HEK293 (cell line): ENCODE measurements around the gene COLQ.

Source experiments
- CTCF ChIA-PET: fragments of 350-600 bp; formaldehyde crosslinking; extraction: SDS; loops from one replicate; lab custom pipeline; 2021; ENCODE audit warnings: antibody characterized with exemption; lab: Yijun Ruan, JAX
- POLR2A ChIA-PET: fragments of 300-600 bp; formaldehyde crosslinking; extraction: SDS; loops from one replicate; lab custom pipeline; 2020; ENCODE audit warnings: antibody characterized with exemption, inconsistent platforms; lab: Yijun Ruan, JAX
- H3K27ac ChIP-seq: fragments of 200-500 bp; sonication (Bioruptor generic); 2 replicates; pipeline ENCODE4 v1.5.1; 2014; ENCODE audit warnings: low read depth, low read length, control low read depth, inconsistent platforms; ENCODE audit errors: extremely low read depth
- H3K36me3 ChIP-seq, 2 experiments: fragments of 200-500 bp in 1 of 2; sonication (Bioruptor generic) in 1 of 2; 1 replicate in 1 of 2; 2 replicates in 1 of 2; pipeline ENCODE4 v1.5.1; 2014 to 2017; ENCODE audit warnings: inconsistent platforms in 2 of 2, low read length in 2 of 2; ENCODE audit not compliant: control insufficient read depth in 2 of 2, insufficient read depth in 1 of 2
- H3K4me1 ChIP-seq: fragments of 200-500 bp; sonication (Bioruptor generic); 2 replicates; pipeline ENCODE4 v1.5.1; 2014; ENCODE audit warnings: mild to moderate bottlenecking, low read length, inconsistent platforms; ENCODE audit not compliant: control insufficient read depth, insufficient read depth
- H3K4me3 ChIP-seq: 2 replicates; pipeline ENCODE4 v1.5.1; 2011; ENCODE audit warnings: low read depth, mild to moderate bottlenecking, control low read depth, low read length, moderate library complexity
- H3K9me3 ChIP-seq: fragments of 200-500 bp; sonication (Bioruptor generic); 2 replicates; pipeline ENCODE4 v1.5.1; 2014; ENCODE audit warnings: low read depth, low read length, inconsistent platforms; ENCODE audit not compliant: control insufficient read depth, insufficient read depth
- GFI1B ChIP-seq: fragments of 450-650 bp; formaldehyde crosslinking; IDR thresholded peaks from 2 replicates; pipeline ENCODE4 v1.5.1; 2016; ENCODE audit warnings: missing biosample characterization, missing genetic modification characterization
- MYNN ChIP-seq: fragments of 450-650 bp; formaldehyde crosslinking; IDR thresholded peaks from 2 replicates; pipeline ENCODE4 v1.5.1; 2016; ENCODE audit warnings: missing biosample characterization, missing genetic modification characterization, borderline replicate concordance
- SCRT1 ChIP-seq: fragments of 450-650 bp; formaldehyde crosslinking; IDR thresholded peaks from 2 replicates; pipeline ENCODE4 v1.5.1; 2016; ENCODE audit warnings: missing biosample characterization, missing genetic modification characterization, borderline replicate concordance
- TRIM28 ChIP-seq: IDR thresholded peaks from 2 replicates; pipeline ENCODE4 v1.6.1; 2011; ENCODE audit warnings: low read length, control low read depth, borderline replicate concordance
- ZBTB17 ChIP-seq: fragments of 450-650 bp; formaldehyde crosslinking; IDR thresholded peaks from 2 replicates; pipeline ENCODE4 v1.5.1; 2016; ENCODE audit warnings: missing biosample characterization, missing genetic modification characterization
- ZBTB7A ChIP-seq: fragments of 450-650 bp; formaldehyde crosslinking; IDR thresholded peaks from 2 replicates; pipeline ENCODE4 v1.5.1; 2016; ENCODE audit warnings: low read depth, missing biosample characterization, missing genetic modification characterization
- ZNF169 ChIP-seq: fragments of 450-650 bp; formaldehyde crosslinking; IDR thresholded peaks from 2 replicates; pipeline ENCODE4 v1.5.1; 2016; ENCODE audit warnings: missing biosample characterization, missing genetic modification characterization
- ZNF19 ChIP-seq: fragments of 450-650 bp; formaldehyde crosslinking; IDR thresholded peaks from 2 replicates; pipeline ENCODE4; 2016; ENCODE audit warnings: missing biosample characterization, missing genetic modification characterization, low read depth
- ZNF211 ChIP-seq: fragments of 450-650 bp; formaldehyde crosslinking; IDR thresholded peaks from 2 replicates; pipeline ENCODE4 v1.5.1; 2016; ENCODE audit warnings: low read depth, missing biosample characterization, missing genetic modification characterization
- ZNF24 ChIP-seq: fragments of 450-650 bp; formaldehyde crosslinking; IDR thresholded peaks from 2 replicates; pipeline ENCODE4 v1.5.1; 2016; ENCODE audit warnings: missing biosample characterization, missing genetic modification characterization
- ZNF391 ChIP-seq: fragments of 450-650 bp; formaldehyde crosslinking; IDR thresholded peaks from 2 replicates; pipeline ENCODE4 v1.5.1; 2016; ENCODE audit warnings: low read depth, missing biosample characterization, missing genetic modification characterization, borderline replicate concordance
- ZNF514 ChIP-seq: fragments of 450-650 bp; formaldehyde crosslinking; IDR thresholded peaks from 2 replicates; pipeline ENCODE4 v1.5.1; 2016; ENCODE audit warnings: missing biosample characterization, missing genetic modification characterization
- ZNF610 ChIP-seq: fragments of 450-650 bp; formaldehyde crosslinking; IDR thresholded peaks from 2 replicates; pipeline ENCODE4 v1.5.1; 2016; ENCODE audit warnings: missing biosample characterization, missing genetic modification characterization, borderline replicate concordance
- ZNF626 ChIP-seq: fragments of 450-650 bp; sonication (Bioruptor Pico); formaldehyde crosslinking; IDR thresholded peaks from 2 replicates; pipeline ENCODE4 v1.5.1; 2018; ENCODE audit warnings: missing biosample characterization, missing genetic modification characterization, inconsistent platforms
- ZNF654 ChIP-seq: fragments of 450-650 bp; formaldehyde crosslinking; IDR thresholded peaks from 2 replicates; pipeline ENCODE4 v1.5.1; 2016; ENCODE audit warnings: low read depth, missing biosample characterization, missing genetic modification characterization
- TF ChIP-seq, protein P1 (sequence below): fragments of 450-650 bp; formaldehyde crosslinking; IDR thresholded peaks from 2 replicates; pipeline ENCODE4 v1.5.1; 2017; ENCODE audit warnings: missing biosample characterization, missing genetic modification characterization
- TF ChIP-seq, protein P2 (sequence below): fragments of 450-650 bp; IDR thresholded peaks from 2 replicates; pipeline ENCODE4 v1.5.1; 2018; ENCODE audit warnings: missing biosample characterization, mild to moderate bottlenecking, missing genetic modification characterization
- TF ChIP-seq, protein P3 (sequence below): fragments of 450-650 bp; formaldehyde crosslinking; IDR thresholded peaks from 2 replicates; pipeline ENCODE4 v1.5.1; 2016; ENCODE audit warnings: missing biosample characterization, missing genetic modification characterization
- TF ChIP-seq, protein P4 (sequence below): fragments of 450-650 bp; formaldehyde crosslinking; IDR thresholded peaks from 2 replicates; pipeline ENCODE4 v1.5.1; 2016; ENCODE audit warnings: missing biosample characterization, missing genetic modification characterization

Gene COLQ

DNA sequence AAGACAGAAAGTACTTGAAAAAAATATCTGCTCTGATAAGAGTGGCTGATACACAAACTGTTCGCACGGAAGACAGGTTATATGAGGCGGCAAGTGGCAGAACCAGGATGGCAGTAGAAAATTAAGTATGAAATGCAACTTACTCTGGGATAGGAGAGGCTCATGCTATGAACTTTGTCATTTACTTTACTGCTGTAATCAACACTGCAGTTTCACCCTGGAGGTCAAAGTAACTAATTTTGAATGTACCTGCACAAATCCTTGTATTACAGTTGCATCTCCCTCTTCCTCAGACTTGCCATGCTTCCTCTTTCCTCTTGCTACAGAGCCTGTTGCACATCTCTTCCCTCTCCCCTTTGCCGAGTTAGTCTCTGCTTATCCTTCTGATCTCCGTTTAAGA lies 41.1 kb upstream of the COLQ start:
- no peak for TF ChIP-seq MYNN
- TF ChIP-seq, protein P1, sequence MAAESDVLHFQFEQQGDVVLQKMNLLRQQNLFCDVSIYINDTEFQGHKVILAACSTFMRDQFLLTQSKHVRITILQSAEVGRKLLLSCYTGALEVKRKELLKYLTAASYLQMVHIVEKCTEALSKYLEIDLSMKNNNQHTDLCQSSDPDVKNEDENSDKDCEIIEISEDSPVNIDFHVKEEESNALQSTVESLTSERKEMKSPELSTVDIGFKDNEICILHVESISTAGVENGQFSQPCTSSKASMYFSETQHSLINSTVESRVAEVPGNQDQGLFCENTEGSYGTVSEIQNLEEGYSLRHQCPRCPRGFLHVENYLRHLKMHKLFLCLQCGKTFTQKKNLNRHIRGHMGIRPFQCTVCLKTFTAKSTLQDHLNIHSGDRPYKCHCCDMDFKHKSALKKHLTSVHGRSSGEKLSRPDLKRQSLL (tag by site-specific recombination) = no peak
- TF ChIP-seq TRIM28 = no peak
- TF ChIP-seq, protein P2, sequence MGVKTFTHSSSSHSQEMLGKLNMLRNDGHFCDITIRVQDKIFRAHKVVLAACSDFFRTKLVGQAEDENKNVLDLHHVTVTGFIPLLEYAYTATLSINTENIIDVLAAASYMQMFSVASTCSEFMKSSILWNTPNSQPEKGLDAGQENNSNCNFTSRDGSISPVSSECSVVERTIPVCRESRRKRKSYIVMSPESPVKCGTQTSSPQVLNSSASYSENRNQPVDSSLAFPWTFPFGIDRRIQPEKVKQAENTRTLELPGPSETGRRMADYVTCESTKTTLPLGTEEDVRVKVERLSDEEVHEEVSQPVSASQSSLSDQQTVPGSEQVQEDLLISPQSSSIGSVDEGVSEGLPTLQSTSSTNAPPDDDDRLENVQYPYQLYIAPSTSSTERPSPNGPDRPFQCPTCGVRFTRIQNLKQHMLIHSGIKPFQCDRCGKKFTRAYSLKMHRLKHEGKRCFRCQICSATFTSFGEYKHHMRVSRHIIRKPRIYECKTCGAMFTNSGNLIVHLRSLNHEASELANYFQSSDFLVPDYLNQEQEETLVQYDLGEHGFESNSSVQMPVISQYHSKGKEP = no peak
- no peak for TF ChIP-seq ZNF626 (tag by site-specific recombination)
- TF ChIP-seq, protein P3, sequence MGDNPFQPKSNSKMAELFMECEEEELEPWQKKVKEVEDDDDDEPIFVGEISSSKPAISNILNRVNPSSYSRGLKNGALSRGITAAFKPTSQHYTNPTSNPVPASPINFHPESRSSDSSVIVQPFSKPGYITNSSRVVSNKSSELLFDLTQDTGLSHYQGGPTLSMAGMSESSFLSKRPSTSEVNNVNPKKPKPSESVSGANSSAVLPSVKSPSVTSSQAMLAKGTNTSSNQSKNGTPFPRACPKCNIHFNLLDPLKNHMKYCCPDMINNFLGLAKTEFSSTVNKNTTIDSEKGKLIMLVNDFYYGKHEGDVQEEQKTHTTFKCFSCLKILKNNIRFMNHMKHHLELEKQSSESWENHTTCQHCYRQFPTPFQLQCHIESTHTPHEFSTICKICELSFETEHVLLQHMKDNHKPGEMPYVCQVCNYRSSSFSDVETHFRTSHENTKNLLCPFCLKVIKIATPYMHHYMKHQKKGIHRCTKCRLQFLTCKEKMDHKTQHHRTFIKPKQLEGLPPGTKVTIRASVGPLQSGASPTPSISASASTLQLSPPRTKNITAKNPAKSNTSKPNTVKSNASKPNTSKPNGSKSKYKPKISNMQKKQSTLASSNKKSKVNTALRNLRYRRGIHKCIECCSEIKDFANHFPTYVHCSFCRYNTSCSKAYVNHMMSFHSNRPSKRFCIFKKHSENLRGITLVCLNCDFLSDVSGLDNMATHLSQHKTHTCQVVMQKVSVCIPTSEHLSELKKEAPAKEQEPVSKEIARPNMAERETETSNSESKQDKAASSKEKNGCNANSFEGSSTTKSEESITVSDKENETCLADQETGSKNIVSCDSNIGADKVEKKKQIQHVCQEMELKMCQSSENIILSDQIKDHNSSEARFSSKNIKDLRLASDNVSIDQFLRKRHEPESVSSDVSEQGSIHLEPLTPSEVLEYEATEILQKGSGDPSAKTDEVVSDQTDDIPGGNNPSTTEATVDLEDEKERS (tag by site-specific recombination) = no peak
- no peak for TF ChIP-seq ZNF24
- no peak for TF ChIP-seq ZNF610
- CTCF ChIA-PET = no interaction called here

DNA sequence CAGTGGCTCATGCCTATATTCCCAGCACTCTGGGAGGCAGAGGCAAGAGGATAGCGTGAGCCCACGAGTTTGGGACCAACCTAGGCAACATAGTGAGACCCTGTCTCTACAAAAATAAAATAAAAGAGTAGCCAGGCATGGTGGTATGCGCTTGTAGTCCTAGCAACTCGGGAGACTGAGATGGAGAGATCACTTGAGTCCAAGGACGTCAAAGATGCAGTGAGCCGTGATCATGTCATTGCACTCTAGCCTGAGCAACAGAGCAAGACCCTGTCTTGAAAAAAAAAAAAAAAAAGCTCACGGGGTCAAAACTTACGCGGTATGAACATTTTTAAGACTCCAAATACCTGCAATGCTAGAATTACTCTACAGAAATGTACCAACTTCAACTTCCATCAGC lies 37.1 kb upstream of the COLQ start:
- Histone ChIP-seq H3K36me3 (peaks cover 8 to 31% of the 10 kb centered on the region in 2 experiments), H3K9me3 (no peaks in the 10 kb centered on the region), H3K27ac (no peak overlapping the region), H3K4me1 (no peaks in the 10 kb centered on the region), H3K4me3 (no peak overlapping the region)
- TF ChIP-seq ZNF391 = no peak
- no peak for TF ChIP-seq GFI1B
- no peak for TF ChIP-seq ZNF211 (tag by site-specific recombination)
- no peak for TF ChIP-seq ZBTB7A (tag by site-specific recombination)
- no peak for TF ChIP-seq ZNF654 (tag by site-specific recombination)
- no peak for TF ChIP-seq ZBTB17 (tag by site-specific recombination)
- TF ChIP-seq, protein P3 (tag by site-specific recombination) = no peak
- no peak for TF ChIP-seq ZNF169
- TF ChIP-seq, protein P4, sequence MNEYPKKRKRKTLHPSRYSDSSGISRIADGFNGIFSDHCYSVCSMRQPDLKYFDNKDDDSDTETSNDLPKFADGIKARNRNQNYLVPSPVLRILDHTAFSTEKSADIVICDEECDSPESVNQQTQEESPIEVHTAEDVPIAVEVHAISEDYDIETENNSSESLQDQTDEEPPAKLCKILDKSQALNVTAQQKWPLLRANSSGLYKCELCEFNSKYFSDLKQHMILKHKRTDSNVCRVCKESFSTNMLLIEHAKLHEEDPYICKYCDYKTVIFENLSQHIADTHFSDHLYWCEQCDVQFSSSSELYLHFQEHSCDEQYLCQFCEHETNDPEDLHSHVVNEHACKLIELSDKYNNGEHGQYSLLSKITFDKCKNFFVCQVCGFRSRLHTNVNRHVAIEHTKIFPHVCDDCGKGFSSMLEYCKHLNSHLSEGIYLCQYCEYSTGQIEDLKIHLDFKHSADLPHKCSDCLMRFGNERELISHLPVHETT = no peak
- TF ChIP-seq SCRT1 (tag by site-specific recombination) = no peak
- TF ChIP-seq ZNF514 (tag by site-specific recombination) = no peak
- TF ChIP-seq ZNF19 (tag by site-specific recombination) = no peak
- POLR2A ChIA-PET = no interaction called here
- CTCF ChIA-PET = interaction anchor here (0.6 to 1.8 kb wide), 8 partner anchors 10 to 450 kb away, joined by 3 to 4 read pairs (median 3); no protein-coding TSS in a partner anchor

More for the DNA sequence above, 41.1 kb upstream of the COLQ start:
- H3K27ac ChIP-seq = no peak overlapping the region
- peaks cover 21 to 54% of the 10 kb centered on the region in 2 experiments for H3K36me3 ChIP-seq
- POLR2A ChIA-PET = no interaction called here
- no peaks in the 10 kb centered on the region for H3K9me3 ChIP-seq
- H3K4me3 ChIP-seq = no peak overlapping the region
- H3K4me1 ChIP-seq = no peaks in the 10 kb centered on the region
